Stimulated activated CD8-positive, alpha-beta memory T cell treated with anti-CD3 and anti-CD28 coated beads, Interleukin-12 subunit alpha, Interleukin-12 subunit beta, amount 100 ng/mL, for 4 hours (primary cell): ENCODE results near the gene KCNC4.

Experiments
- DNase-seq: peaks from one replicate; pipeline ENCODE4 v3.0.0-alpha.2; 2020; ENCODE audit warnings: low read depth

Gene KCNC4

DNA sequence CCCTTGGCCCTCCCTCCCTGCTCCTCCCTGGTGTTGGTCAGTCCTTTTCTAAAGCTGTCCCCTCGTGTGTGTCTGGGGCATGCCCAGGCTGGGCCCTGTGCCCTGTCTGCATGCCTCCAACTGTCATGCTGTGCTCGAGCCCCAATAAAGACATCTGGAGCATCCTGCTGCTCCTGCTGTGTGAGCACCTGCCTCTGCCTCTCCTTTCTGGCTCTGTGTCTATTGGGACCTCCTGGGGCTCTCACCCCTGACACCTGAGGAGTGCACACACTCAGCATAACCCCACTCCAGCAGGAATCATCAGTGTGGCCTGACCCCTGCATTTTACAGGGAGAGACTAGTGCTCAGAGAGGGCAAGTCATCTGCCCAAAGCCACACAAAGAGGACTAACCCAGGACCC lies 23.7 kb downstream of the KCNC4 start:
- DNase-seq: no peak

DNA sequence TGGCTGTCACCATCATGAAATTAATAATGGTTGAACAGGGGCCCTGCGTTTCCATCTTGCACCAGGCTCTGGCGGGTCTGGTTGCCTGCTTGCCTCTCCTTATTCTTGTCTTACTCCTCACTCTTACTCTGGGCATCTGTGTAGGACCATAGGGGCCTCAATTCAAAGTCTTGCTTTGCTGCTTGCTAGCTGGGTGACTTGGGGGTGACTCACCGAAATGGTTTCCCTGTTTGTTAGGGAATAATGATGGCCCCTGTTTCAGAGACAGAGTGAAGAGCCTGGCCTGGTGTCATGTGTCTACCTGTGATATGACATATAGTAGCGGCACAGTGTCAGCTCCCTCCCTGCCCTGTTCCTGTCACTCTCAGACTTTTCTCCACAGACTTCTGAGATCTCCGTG lies 24.6 kb downstream of the KCNC4 start:
- DNase-seq: no peak

DNA sequence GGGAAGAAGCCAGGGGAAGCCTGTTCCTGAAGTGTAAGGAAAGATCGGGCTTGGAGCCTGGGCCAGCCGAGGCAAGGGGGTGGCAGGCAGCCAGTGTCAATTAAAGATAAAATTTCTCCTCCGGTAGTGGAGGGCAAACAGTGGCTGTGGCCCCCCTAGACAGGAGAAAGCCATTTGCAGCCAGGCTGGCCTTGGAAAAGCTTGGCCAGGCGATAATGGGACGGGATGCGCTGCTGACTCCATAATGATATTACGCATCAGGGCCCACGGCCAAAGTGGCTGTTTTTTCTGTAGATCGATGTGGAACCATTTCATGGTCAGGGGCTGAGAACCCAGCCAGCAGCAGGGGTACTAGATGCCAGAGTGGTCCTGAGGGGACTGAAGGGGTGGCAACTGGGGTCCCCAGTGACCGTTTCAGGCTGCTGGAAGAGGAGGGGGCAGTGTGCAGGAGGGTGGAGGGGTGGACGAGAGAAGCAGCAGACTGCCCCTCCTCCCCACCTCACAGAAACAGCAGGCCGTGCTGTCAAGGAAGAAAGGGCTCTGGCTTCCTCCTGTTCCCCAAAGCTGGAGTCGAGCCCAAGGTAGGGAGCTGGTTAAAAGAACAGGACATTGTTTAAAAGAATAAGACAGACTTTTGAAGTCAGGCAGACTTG lies 25.2 kb downstream of the KCNC4 start:
- no peak for DNase-seq

DNA sequence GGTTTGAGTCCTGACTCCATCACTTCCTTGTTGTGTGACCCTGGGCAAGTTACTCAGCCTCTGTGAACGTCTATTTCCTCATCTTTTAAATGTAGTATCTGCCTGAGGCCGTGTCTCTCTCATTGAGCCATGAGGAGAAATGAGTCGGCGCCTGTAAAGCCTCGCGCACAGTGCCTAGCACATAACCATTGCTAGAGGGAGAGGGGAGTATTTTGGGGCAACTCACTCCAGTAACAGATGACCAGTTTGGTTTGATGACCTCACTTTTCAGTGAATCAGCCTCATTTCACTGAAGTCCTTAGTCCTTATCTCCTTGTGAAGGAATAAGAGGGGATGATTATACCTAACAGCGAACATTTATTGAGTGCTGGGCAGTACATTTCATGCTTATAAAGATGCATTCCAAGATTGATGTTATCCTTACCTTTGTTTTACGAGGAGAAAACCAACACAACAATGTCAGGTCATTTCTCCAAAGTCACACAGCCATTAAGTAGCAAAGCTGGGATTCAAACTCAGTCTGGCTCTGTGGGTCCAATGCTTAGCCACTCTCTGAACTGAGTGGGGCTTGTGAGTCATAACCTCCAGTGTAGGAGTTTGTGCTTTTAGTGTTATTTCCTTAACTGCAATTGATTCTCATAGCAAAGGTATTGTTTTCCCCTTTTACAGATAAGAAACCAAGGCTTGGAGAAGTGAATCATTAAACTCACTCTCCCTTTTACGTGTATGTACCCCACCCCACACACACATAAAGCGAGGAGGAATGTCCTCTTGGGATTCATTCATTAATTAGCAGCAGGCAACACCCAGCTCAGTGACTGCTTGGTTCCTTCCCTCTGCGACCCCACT lies 25.9 kb downstream of the KCNC4 start:
- no peak for DNase-seq

DNA sequence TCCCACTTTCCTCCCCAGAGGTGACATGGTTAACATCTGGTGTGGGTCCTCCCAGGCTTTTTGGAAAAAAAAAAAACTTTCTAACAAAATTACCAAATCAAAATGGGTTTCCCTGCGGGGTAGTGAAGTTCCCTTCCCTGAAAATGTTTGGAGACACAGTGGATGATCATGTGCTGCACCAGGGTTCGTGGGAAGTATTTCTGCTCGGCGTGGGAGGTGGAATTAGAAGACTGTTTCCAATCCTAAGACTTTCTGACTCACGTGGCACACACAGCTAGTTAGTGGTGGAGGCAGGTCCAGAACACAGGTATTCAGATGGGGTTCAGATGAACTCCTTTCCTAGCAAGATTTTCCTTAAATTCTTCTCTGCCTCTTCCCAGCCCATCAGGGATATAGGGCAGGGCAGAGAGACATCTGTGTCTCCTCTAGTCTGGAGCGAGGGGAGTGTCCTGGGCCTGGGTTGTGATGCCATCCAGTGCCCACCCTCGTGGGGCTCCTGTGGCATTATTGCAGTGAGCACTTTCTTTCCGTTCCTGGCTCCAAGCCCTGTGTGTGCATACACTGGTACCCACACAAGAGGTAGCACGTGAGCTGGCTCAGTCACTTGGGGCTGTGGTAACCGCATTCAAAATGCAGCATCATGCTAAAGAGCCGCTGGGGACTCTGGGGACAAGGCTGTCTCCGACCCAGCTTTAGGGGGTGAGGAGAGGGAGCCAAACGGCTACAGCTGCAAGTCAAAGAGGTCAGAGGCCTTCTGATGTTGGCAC lies 27.5 kb downstream of the KCNC4 start:
- no peak for DNase-seq

DNA sequence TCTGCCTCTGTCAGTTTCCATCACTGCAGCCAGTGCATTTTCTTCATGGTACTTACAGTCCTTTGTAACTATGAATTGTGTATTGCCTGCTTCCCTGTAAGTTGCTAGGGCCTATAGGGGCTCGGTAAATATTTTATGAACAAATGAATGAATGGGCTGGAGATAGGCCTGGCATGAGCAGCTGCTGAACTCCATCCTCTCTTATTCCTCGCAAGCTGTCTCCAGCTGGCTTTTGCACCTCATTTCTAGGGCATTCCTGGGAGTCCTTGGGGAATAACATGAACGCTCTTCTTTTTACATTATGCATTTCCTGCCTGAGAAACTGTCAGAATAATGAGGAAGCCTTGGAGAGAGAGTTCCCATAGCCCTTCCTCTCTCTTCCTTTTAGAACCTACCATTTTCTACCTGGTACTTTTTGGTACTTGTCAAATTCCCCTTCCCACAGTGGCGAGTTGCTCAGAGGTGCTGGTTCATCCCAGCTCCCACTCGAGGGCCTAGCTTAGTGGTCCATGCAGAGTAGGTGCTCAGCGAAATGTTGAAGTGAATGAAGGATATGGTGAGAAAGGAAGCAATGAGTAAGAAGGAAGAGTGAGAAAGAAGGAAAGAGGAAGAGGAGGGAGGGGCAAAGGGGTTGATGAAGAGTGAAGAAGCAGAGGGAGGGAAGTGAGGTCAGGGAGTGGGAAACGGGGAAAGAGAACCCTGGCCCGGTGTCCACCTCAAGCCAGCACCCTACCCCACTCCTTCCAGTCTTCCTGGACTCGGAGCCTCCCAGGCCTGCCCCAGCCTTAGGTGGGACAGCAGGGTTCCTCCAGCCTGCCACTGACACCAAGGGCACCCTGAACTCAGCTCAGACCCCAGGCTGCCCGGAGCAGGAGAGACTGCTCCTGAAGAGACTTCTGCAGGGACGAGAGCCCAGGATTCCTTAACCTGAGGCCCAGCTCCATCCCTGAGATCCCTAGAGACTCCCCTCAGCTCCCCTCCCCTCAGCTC lies 29.6 kb downstream of the KCNC4 start:
- no peak for DNase-seq

DNA sequence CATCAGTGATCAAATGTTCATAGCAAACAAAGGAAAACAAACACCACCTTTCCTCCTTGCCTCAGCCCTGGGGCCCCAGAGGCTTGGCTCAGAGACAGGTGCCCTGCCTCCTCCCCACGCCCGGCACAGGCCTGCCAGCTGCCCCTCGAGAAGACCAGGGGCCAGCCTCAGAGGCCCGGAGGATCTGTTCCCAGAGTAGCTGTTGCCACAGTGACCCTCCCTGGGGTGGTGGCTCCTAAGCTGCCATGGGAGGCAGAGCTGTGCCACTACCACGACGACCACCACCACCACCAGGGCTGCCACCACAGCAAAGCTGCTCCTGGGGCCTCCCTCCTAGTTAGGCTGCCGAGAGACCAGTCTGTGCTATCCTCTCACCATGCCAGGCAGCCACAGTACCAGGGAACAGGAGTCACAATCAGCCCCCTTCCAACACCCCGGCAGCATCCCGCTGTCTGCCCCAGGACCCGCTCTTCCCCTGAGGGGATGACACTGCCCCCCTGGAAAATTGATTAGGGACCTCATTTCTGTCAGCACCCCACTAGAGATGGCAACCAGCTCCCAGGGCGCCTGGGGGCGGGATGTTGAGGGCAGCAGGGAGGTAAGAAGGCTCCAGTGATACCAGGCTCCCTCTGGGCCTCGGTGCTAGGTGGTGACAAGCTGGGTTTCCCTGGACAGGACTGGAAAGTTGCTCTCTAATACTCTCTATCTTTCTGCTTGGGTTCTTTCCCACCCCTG lies 30.5 kb downstream of the KCNC4 start:
- no peak for DNase-seq

DNA sequence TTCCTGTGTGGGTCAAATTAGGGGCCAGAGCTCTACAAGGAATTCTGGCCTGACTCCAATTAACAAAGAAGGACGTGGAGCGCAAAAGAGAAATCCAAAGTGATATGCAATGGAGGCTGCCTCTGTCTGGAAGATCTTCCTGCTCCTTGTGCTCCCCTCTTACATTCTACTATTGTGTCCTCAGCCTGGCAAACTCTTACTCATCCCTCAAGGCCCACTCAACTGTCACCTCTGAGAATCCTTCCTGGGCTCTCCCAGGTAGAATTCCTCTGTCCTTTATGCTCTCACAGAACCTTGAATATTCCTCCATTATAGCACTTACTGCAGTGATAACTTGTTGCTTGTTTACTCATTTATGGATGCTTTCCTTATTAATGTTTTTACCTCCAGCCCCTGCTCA lies 31.4 kb downstream of the KCNC4 start:
- no peak for DNase-seq

DNA sequence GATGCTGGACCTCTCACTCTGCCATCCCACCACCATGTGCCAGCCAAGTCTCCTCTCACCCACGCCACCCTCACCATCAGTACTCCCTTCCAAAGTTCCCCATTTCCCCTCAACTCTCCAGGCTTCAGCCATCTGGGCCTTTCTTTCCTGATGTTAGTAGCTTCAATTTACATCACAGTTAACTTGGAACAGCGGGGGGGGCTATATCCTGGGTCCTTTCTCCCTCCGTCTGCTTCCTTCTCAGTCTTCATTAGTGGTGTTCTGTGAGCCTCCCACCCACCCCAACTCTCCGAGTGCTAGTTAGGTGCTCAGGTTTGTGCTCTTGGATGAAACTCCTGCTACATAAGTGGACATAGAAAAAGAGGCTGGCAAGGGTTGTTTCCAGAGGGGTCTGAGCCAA lies 31.9 kb downstream of the KCNC4 start:
- no peak for DNase-seq

DNA sequence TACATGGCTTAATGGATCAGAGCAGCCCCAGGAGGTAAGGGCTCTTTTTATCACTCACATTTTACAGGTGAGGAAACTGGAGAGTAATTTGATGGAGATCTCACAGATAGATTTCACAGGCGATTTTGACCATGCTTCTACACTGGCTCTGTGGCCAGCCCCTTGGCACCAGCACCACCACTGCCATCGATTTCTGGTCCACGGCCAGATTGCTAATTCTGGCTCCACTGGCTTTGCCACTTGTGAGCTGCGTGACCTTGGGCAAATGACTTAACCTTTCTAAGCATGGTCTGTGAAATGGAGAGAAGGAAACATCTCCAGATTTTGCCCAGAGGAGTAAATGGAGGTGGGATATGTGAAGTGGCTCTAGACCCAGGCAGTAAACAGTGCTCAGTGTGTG lies 32.6 kb downstream of the KCNC4 start:
- no peak for DNase-seq

DNA sequence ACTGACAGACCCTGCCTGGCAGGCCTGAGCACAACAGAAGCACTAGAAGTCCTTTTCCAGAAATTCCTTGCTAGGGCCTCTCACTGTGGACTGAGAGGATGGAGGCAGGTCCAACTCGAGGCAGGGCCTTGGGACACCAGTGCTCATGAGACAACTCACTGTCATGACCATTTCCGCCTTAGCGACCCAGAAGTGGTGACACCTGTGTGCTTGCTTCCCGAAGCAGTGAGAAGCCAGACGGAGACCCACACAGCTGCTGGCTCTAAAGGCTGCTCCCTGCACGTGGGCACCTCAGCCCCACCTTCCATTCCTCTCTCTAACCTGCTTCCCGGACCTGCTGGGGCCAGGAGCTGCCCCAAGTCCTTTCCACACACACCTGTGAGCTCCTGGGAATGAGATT lies 33.0 kb downstream of the KCNC4 start:
- DNase-seq: no peak

DNA sequence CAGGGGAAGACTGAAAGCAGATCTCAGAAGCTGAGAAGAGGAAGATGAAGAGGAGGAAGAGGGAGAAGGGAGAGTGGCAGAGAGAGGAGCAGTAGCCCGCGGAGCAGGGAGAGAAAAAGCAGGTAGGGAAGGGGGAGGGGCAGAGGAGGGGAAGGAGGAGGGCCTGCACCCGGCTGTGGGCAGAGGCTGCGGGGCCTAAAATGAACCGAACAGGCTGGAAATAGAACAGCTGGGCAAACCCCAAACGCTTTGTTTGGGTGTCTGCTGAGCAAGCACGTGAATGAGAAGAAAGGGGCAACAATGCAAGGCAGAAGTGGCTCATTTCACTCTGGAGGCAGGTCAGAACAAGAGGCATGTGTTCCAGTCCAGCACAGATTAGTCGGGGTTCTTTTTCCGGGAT lies 33.5 kb downstream of the KCNC4 start:
- DNase-seq: no peak

DNA sequence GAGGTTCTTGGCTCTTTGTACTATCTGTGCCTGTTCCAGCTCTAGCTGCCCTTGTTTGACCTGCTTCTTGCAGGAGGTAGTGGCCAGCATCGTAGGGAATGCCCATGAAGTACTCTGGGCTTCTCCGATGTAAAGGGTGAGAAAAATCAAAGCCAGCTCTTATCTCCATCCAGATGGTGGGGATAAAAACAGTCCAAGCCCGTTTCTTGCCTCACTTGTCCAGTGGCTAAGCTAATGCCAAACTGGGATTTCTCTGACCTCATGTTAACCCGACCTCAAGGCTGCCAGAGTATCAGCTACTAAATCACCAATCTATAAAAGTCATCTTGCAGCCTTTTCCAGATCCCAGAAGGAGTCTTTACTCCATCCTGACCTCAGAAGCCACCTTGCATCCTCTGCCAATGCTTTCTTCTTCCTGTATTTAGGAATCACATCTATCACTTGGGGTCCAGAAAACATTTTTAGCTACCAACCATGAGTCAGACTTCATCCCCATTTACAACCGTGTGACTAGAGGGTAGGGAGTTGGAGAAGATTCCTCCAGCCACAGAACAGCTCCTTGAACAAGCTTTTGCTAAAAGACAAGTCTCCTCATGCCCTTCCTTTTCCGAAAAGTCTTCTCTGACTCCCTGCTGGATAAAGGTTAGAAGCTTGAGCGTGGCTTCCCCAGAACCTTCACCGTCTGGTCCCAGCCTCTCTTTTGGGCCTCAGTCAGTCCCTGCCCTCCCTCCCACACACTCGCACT lies 35.9 kb downstream of the KCNC4 start:
- DNase-seq: no peak

DNA sequence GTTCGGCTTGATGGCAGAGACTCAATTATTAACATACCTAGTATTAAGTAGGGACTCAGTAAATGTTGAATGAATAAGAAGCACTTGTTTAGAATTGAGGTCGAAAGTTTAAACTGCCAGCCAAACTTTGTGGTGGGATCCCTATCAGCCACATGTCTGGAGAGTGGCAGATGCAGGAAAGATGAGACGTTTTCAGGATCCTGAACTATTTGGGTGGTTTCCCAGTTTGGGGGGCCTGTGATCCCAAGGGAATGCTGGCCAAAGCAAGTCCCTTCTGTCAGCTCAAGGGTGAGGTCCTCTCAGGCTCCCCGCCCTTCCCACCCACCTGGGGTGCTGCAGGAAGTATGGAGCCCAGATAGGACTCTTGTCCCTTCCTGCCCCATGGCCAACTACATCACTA lies 38.6 kb downstream of the KCNC4 start:
- DNase-seq: no peak

DNA sequence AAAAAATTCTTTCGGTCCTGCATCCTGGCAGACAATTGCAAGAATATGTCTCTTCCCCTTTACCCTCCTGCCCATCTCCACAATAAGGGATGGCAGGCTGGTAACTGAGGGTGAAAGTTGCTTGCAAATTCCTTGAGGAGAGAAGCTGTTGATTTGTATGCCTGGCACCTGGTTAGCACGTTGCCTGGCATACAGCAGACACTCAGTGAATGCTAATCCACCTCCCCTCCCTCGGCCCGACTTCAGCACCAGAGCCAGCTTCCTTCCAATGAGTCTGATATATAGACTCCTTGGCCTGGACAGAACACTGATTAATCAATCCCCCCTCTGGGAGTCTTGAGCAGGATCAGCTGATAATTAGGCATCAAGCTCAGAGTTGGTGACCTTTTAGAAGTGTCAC lies 39.1 kb downstream of the KCNC4 start:
- no peak for DNase-seq

DNA sequence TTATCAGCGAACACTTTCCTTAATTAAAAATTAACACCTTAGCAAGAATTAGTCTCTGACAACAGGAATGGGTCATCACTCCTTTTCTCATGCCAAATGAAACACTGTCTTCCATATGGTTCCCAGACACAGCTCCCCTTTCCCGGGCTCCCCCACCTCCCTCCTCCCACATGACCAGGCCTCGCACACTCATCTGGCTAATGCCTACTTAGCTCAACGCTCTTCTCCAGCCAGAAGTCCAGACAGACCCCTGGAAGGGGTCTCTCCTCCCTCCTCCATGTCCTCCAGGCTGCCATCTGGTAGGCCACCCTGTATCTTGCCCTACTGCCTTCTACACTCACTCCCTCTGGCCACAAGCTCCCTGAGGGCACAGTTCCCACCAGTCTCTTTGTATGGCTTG lies 39.9 kb downstream of the KCNC4 start:
- no peak for DNase-seq

DNA sequence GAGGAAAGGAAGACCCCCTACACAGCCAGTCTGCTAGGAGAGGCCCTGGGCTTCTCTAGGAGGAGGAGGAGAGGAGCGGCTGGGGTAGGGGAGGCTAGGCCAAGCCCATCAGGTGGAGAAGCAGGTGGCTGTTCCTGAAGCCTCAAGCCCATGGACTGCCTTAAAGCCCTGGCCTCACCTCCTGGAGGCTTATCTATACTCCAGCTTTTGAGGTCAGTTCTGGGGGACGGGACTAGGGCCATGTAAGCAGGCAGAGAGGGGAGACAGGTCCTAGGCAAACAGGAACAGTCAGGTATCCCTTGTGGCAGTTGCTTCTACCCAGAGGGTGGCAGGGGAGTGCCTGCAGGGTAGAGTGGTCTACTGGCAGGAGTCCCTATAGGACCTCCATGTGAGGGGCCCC lies 40.6 kb downstream of the KCNC4 start:
- no peak for DNase-seq

DNA sequence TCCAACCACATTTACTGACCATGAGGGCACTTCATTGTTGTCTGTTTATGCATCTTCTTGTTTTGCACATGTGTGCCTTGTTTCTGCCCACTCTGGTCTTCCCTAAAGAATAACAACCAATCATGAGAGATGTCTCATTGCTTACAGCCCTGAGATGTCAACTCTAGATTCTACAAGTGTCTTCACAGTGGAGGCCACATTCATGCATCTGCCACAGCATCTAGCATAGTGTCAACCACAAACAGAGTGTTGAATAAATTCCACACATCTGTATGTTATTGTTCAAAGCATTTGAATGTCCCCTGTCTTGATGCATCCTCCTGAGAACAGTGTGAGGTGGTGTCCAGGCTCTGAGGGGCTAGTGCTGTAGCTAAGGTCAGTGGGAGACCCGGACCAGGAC lies 43.1 kb downstream of the KCNC4 start:
- no peak for DNase-seq

DNA sequence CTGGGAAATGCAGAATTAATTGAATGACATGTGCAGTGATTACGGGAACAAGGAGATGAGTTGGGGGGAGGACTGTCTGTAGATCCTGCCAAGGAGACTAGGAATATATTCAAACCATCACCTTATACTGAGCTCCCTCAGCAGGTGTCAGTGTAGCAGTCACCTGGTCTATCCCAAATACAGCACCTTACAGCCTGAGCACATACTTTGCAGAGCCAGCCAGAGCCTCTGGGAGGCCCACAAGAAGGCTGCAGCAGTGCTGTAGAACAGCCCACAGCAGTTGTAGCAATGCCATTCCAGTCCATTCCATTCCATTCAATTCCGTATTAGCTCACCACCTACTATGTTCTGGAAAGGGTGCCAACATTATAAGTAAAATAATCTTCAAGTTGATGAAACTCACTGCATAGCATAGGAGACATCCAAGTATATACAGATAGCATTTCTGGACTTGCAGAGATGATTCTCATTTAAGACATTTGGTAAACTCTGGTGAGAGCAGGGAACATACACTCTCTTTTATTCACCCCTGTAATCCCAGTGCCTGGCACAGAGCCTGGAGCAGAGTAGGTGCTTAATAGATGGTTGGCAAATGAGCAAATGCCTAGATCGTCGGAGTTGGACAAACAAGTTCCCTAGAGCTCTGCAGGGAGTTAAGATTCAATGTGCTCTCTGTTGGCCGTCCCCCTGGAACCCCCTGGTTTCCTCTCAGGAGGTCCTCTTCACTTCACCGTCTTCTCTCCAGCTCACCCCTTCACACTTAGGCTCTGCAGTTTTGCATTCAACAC lies 44.7 kb downstream of the KCNC4 start:
- no peak for DNase-seq

DNA sequence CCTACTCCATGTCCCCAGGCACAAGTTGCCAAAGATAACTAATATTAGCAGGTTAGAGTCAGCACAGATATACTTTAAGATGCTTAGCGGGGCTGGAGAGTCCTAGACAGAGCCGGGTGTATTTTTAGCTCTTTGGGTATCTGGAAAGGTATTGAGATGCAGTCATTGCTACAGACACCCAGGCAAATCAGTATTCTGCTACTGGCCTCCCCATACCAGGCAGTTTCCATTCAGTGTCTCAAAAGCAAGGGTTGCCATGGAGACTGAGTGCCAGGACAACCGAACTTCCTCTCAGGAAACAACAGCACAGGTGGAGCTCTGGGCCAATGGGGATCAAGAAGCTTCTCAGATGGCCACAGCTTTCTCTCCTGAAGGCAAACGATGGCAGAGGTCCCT lies 45.3 kb downstream of the KCNC4 start:
- DNase-seq: no peak
